Pancreas (tissue), 10 donors: Measurements from ENCODE around the gene ABCF3. TPM values are rescaled to one million over a fixed set of nuclear protein-coding genes. Genes with fewer than 3 reads are reported as not detected.
A peak's percentile ranks its signal among the peaks of the same experiment; 100 is the strongest.

ENCODE experiments used
- ATAC-seq, 4 donors: fragments of 200-7000 bp; cut with Tn5 transposase; one replicate each; pipeline versions ENCODE4 v1.8.0 to v1.9.1; 2020; ENCODE audit warnings: mild to moderate bottlenecking in 4 of 4, moderate library complexity in 4 of 4
- DNase-seq, 6 donors: peaks; one replicate each; pipeline ENCODE4 v3.0.0-alpha.2; 2020
- FAIRE-seq: peaks from 2 replicates; lab custom pipeline; 2012; peaks lifted over from hg19 to GRCh38; lab: Jason Lieb, UNC
- H3K27ac ChIP-seq, 4 donors: fragments of 200-600 bp; sonication (generic); 1 replicate in 3 of 4; 2 replicates in 1 of 4; pipeline versions ENCODE4 v1.5.0 to v1.8.0; 2020
- H3K27me3 ChIP-seq, 4 donors: fragments of 200-600 bp; one replicate each; pipeline ENCODE4 v1.8.0; 2021
- H3K36me3 ChIP-seq, 3 donors: fragments of 200-600 bp; sonication (generic) in 1 of 3; one replicate each; pipeline versions ENCODE4 v1.5.0 to v1.8.0; 2020 to 2021
- H3K4me1 ChIP-seq, 3 donors: fragments of 200-600 bp; one replicate each; pipeline ENCODE4 v1.8.0; 2021
- H3K4me3 ChIP-seq, 4 donors: fragments of 200-600 bp; sonication (generic) in 2 of 4; one replicate each; pipeline versions ENCODE4 v1.5.0 to v1.8.0; 2020 to 2021
- H3K9me3 ChIP-seq, 4 donors: fragments of 200-600 bp; one replicate each; pipeline ENCODE4 v1.8.0; 2021
- WGBS, 2 donors: extraction: QIAGEN DNeasy Blood & Tissue Kit; methylation state at CpG; one replicate each; pipeline ENCODE4 v1.1.7; 2013; 5-methylcytosine and 5-hydroxymethylcytosine counted together
- intact Hi-C, 3 donors: fragments of 100-400 bp; cut with DNase I; formaldehyde crosslinking; loops; one replicate each; pipeline versions ENCODE4 v1.11.1 to v1.14.2; 2022
- polyA plus RNA-seq, 2 donors: library from polyadenylated mRNA; stranded (reverse); fragments of 200-250 nt; gene quantifications; one replicate each; pipeline ENCODE4 v1.2.3, GENCODE V29; 2013
- total RNA-seq, 6 donors: library from RNA; stranded (reverse); fragmentation: NEBNext Ultra II Directional in 4 of 6; extraction: Animal tissue kit (Norgen Biotek cat#: 25700) in 4 of 6; gene quantifications; one replicate each; pipeline versions ENCODE4 v1.2.1 to v1.2.4, GENCODE V29; 2021 to 2023
- TF ChIP-seq, protein P1 (sequence below), 4 donors: fragments of 200-600 bp; sonication (generic) in 3 of 4; IDR thresholded peaks; one replicate each; pipeline versions ENCODE4 v1.5.0 to v1.8.0; 2021; ENCODE audit warnings: antibody characterized with exemption in 4 of 4
- donor health status: healthy with polysubstance abuse.
- donor health status: DM: no; HTN: no; CAD: no; lungs with moderate emphysema.
- donor health status: DM: no; HTN: no; CAD: no.
- donor health status: control.
- donor health status: control.
- donor health status: Bipolar disorder and iron deficiency.
- donor health status: DM: yes; HTN: yes; CAD: no.
- donor health status: DM: no; HTN: no; CAD: no.
- donor health status: DM: no; HTN: no; CAD: no.
- donor health status: DM: yes; HTN: yes; CAD: no.

Gene ABCF3
- total and polyA plus RNA-seq, 8 donors: 31.7 to 92.1 (median 42.1) TPM

DNA sequence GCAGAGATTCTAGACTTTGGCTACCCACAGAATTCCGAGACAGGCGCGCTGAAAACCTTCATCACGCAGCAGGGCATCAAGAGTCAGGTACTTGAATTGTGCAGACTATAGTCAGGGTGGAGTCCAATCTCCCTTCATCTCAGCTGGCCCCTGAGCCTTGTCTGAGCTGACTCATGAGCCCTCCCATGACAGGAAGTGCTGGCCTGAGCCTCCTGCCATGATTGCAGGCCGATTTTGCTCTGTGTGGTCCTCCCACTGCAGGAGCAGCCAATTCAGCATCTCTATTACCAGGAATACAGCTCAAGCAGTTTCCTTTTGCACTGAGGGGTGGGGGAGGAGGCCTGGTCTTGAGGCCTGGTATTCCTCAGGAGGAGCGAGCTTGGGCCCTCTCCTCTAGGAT lies 5.8 kb upstream of the ABCF3 start:
- TF ChIP-seq, protein P1, sequence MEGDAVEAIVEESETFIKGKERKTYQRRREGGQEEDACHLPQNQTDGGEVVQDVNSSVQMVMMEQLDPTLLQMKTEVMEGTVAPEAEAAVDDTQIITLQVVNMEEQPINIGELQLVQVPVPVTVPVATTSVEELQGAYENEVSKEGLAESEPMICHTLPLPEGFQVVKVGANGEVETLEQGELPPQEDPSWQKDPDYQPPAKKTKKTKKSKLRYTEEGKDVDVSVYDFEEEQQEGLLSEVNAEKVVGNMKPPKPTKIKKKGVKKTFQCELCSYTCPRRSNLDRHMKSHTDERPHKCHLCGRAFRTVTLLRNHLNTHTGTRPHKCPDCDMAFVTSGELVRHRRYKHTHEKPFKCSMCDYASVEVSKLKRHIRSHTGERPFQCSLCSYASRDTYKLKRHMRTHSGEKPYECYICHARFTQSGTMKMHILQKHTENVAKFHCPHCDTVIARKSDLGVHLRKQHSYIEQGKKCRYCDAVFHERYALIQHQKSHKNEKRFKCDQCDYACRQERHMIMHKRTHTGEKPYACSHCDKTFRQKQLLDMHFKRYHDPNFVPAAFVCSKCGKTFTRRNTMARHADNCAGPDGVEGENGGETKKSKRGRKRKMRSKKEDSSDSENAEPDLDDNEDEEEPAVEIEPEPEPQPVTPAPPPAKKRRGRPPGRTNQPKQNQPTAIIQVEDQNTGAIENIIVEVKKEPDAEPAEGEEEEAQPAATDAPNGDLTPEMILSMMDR (IDR thresholded peaks at IDR 0.05): no peak
- Histone ChIP-seq H3K4me1 (peaks cover 4 to 13% (median 7%) of the 10 kb centered on the region in 3 donors), H3K9me3 (no peaks in the 10 kb centered on the region), H3K4me3 (no peak overlapping the region), H3K36me3 (peaks cover 5 to 56% (median 37%) of the 10 kb centered on the region in 3 donors), H3K27ac (no peak overlapping the region), H3K27me3 (no peaks in the 10 kb centered on the region)
- 85 to 88% methylated on average over 6 of the region's 6 CpGs for WGBS, 2 donors
- intact Hi-C loops: no loop called here
- ATAC-seq (no peak), FAIRE-seq (no peak), DNase-seq (no peak)

DNA sequence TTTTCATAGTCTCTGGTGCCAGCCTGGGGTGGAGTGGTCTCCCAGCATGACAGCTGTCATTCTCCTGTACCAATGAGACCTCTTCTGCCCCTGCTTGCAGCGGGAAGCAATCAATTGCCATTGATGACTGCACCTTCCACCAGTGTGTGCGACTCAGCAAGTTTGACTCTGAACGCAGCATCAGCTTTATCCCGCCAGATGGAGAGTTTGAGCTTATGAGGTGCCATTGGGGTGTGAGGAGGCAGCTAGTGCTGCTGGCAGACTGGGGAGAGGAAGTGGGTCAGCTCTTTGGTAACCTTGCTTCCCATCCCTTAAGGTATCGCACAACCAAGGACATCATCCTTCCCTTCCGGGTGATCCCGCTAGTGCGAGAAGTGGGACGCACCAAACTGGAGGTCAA lies 4.4 kb upstream of the ABCF3 start:
- H3K36me3 ChIP-seq: peaks cover 5 to 56% (median 37%) of the 10 kb centered on the region in 3 donors
- no peak for DNase-seq
- FAIRE-seq: no peak
- H3K4me3 ChIP-seq: no peak overlapping the region
- no peak for ATAC-seq
- no peak overlapping the region for H3K27ac ChIP-seq
- H3K9me3 ChIP-seq: no peaks in the 10 kb centered on the region
- intact Hi-C loops: no loop called here
- TF ChIP-seq, protein P1 (IDR thresholded peaks at IDR 0.05): no peak
- H3K27me3 ChIP-seq: no peaks in the 10 kb centered on the region
- 94 to 97% methylated on average over 9 of the region's 9 CpGs for WGBS, 2 donors
- H3K4me1 ChIP-seq: peaks cover 0 to 8% (median 0%) of the 10 kb centered on the region in 3 donors

DNA sequence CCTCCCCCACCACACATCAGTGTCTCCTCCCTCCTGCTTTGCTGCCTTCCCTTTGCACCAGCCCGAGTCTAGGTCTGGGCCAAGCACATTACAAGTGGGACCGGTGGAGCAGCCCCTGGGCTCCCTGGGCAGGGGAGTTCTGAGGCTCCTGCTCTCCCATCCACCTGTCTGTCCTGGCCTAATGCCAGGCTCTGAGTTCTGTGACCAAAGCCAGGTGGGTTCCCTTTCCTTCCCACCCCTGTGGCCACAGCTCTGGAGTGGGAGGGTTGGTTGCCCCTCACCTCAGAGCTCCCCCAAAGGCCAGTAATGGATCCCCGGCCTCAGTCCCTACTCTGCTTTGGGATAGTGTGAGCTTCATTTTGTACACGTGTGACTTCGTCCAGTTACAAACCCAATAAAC lies 2.3 kb upstream of the ABCF3 start:
- Histone ChIP-seq H3K9me3 (no peaks in the 10 kb centered on the region), H3K27ac (no peak overlapping the region), H3K4me3 (no peak overlapping the region), H3K4me1 (peaks cover 0 to 18% (median 0%) of the 10 kb centered on the region in 3 donors), H3K27me3 (no peaks in the 10 kb centered on the region), H3K36me3 (peaks cover 5 to 53% (median 37%) of the 10 kb centered on the region in 3 donors)
- TF ChIP-seq, protein P1 (IDR thresholded peaks at IDR 0.05): no peak
- intact Hi-C loops: no loop called here
- peak in 1 of 6 donors; percentile 64 for DNase-seq
- ATAC-seq: no peak
- 80 to 88% methylated on average over 5 of the region's 5 CpGs for WGBS, 2 donors
- FAIRE-seq: no peak

DNA sequence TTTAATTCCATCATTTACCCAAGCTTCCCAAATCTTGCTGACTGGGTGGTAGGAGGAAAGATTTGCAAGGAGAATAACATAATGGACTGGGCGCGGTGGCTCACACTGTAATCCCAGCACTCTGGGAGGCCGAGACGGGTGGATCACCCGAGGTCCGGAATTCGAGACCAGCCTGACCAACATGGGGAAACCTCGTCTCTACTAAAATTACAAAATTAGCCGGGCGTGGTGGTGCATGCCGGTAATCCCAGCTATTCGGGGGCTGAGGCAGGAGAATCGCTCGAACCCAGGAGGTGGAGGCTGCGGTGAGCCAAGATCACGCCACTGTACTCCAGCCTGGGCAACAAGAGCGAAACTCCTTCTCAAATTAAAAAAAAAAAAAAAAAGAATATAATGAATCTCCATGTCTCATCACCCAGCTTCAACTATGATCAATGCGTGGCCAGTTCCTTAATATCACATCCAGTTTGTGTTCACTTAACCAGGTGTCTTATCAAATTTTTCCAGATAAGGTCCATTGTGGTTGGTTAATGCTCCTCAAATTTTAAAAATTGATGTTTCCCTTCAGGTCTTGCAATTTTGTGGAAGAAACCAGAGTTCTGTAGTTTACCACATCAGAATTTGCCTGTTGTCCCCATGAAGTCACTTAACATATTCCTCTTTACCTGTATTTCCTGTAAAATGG lies 1.3 kb upstream of the ABCF3 start:
- Histone ChIP-seq H3K27ac (peak overlapping the region in 1 of 4 donors; percentile 82), H3K4me1 (peaks cover 0 to 18% (median 0%) of the 10 kb centered on the region in 3 donors), H3K9me3 (no peaks in the 10 kb centered on the region), H3K4me3 (no peak overlapping the region), H3K36me3 (peaks cover 5 to 52% (median 32%) of the 10 kb centered on the region in 3 donors), H3K27me3 (no peaks in the 10 kb centered on the region)
- ATAC-seq (no peak), DNase-seq (no peak), FAIRE-seq (no peak)
- TF ChIP-seq, protein P1 (IDR thresholded peaks at IDR 0.05): no peak
- intact Hi-C loops: no loop called here
- WGBS, 2 donors: 96 to 98% methylated on average over 18 of the region's 18 CpGs
